HG03342 (cell line): Measurements from ENCODE around the gene MAGI1.

Source experiments
- ATAC-seq: cut with Tn5 transposase; IDR thresholded peaks from one replicate; pipeline ENCODE4 v1.9.1; 2021; ENCODE audit warnings: mild to moderate bottlenecking, moderate library complexity; ENCODE audit not compliant: unreplicated experiment

Gene MAGI1

DNA sequence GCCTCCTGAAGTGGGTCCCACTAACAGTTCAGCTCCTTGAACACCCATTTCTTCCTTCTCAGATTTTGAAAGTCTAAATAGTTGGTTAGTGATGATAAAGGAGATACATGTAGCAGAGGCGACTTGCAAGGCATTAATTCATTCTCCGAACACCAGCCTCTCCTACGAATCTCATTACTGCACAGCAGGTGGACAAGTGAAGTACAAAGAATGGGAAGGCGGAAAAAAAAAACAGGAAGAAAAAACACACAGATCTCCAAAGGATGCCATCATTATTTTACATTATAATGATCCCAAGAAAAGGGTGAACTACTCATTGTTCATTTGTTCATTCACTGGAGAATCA, 276.5 kb downstream of the MAGI1 start:
- no peak for ATAC-seq

- ATAC-seq: no peak
Measured at GRCh38 chr3:65761446-65762234, 277.1 kb downstream of the MAGI1 start.

- no peak for ATAC-seq
Measured at GRCh38 chr3:65758876-65759598, 279.7 kb downstream of the MAGI1 start.

DNA sequence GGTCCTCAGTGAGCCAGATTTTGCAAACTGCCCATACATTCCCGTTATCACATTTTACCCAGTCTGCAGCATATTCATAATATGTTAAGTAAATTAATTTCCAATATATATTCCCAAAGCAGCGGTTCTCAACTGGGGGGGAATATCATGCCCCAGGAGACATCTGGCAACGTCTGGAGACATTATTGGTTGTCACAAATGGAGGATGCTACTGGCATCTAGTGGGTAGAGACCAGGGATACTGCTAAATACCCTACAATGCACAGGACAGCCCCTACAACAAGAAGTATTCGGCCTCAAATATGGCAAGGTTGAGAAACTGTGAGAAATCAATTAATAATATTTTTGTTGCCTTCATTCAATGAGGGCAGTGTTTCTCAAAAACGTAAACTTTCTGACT, 280.3 kb downstream of the MAGI1 start:
- ATAC-seq: no peak

GRCh38 chr3:65752636-65753035, 286.1 kb downstream of the MAGI1 start:
- no peak for ATAC-seq

DNA sequence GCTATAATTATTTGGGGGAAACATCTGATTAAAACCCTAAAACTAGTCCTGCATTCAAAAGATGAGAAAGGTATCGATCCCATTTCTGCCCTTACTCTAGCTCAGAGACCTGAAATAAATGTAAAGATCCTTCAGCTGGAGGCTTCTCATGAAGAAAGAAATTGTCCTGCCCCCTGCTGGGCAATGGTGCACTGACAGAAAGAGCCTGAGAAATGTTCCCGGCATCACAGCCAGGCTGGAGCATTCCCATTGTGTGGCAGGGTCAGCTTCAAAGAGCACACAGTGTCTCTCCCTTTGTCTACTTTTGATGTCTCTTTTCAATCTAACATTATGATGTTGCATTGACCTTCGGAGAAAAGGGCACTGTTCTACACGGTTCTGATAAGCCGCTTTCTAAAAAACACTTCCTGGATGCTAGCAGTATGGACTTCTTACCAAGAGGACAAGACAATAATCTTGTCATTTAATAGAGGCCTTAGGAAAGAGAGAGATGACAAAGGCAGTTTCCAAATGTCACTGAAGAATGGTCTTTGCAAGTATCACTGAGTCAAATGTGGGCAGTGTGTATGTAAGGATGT, 287.5 kb downstream of the MAGI1 start:
- ATAC-seq: peak; percentile 82

DNA sequence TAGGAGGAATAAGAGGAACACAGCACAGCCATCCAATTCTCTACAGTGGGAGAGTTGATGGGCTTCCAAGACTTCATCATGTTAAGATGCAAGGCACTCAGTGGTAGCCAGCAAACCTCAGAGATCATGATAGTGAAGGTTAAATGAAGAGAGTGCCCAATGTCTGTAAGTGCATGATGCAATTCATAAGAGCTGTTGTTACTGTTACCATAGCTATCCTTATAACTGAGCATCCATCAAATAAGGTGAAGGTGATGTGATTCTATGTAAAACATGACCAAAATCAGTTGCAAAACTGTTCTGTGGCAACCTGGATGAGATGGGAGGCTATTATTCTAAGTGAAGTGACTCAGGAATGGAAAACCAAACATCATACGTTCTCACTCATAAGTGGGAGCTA, 289.7 kb downstream of the MAGI1 start:
- no peak for ATAC-seq

DNA sequence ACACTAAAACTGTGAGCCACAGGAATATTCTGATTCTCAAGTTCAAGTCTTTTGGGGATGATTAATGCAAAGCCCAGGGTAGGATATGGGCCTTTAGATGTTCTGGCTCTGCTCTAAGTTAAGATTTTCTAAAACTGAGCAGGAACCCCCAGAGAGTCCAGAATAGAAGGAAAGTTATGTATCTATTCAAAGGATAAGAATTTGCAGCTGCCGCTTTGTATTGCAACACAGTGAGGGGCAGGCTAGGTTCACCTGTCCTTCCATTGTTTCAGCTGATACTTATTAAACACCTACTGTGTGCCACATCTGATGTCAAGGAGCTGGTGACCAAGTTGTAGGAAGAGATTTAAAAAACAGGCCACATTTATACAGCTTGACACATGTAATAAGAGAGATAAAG, 290.4 kb downstream of the MAGI1 start:
- no peak for ATAC-seq

DNA sequence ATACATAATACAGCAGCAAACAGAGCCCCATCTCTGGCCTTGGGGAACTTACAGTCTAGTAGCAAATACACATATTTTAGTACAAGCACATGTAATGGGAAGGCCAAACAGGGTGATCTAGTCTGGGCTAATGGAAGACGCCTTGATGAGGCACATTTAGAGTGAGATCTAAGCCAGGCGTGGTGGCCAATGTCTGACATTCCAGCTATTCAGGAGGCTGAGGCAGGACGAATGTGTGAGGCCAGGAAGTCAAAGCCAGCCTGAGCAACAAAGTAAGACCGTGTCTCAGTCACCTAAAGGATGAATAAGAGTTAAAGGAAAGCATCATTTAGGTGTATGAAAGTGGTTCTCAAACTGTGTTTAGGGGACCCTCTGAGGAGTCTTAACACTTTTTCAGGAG, 291.9 kb downstream of the MAGI1 start:
- ATAC-seq: no peak

GRCh38 chr3:65745306-65745705, 293.4 kb downstream of the MAGI1 start:
- no peak for ATAC-seq

DNA sequence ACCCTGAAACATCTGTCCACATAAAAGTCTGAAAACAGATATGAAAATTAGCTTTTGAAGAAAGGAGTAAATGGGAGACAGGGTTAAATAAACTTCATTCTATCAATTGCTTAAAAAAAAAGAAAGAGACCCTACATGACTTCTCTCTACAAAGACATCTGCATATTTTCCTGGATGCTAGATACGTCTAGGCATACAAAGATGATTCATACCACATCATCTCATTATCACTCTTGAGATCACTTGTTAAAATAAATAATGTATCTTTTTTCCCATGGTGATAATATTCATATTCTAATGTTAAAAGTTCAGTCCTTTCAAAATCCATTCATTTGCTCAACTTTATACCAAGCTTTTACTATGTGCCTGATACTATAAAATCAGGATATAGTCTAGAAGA, 295.8 kb downstream of the MAGI1 start:
- ATAC-seq: no peak

DNA sequence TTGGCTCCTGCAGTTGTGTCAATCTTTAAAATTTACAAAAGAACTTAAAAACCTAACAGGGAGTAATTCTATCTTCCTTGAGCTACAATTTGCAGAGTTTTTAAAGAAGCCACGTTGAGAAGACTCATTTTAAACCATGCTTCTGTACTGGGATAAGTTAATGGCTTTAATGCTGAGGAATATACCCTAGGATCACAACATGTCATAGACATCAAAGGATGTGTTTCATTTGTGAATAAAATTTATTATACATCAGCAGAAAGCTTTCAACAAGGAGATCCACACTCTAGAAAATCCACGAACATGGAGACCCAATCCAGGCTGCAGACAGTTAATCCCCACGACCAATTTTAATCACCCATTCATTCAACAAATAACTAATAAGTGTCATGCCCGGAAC, 297.2 kb downstream of the MAGI1 start:
- ATAC-seq: no peak

DNA sequence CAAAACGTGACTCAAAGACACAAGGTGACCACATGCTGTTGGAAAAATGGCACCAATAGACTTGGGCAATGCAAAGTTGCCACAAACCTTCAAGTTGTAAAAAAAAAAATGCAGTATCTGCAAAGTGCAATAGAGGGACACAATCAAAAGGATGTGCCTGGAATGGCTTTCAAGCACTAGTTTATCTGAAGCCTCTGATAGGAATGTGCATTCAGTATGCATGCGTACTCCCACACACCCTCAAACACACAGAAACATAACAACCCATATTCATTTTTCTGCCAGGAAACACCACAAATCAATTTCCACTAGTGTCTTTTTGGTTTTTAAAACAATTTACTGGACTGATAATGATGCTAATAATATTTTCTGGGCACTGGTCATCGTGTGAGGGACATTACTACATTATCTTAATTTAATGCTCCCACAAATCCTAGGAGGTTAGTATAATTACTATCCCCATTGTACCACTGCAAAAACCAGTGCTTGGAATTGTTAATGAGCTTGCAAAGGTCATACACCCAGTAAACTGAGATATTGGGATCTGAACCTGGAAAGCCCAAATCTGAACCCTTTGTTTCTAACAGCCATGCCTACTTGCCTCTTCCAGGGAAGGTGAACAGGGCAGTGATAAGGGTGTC, 298.7 kb downstream of the MAGI1 start:
- no peak for ATAC-seq

GRCh38 chr3:65734792-65735191, 303.9 kb downstream of the MAGI1 start:
- ATAC-seq: no peak

DNA sequence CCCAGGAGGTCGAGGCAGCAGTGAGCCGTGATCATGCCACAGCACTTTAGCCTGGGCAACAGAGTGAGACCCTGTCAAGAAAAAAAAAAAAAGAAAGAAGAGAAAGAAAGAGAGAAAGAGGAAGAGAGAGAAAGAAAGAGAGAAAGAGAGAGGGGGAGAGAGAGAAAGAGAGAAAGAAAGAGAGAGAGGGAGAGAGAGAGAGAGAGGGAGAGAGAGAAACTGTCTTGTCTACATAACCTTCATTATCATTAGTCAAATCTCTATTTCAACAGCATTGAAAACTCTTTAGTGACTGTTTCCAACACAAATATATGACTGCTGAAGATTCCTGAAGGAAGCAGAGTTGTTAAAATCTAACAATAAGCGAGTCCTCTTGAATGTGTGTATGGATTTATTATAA, 304.3 kb downstream of the MAGI1 start:
- ATAC-seq: no peak

DNA sequence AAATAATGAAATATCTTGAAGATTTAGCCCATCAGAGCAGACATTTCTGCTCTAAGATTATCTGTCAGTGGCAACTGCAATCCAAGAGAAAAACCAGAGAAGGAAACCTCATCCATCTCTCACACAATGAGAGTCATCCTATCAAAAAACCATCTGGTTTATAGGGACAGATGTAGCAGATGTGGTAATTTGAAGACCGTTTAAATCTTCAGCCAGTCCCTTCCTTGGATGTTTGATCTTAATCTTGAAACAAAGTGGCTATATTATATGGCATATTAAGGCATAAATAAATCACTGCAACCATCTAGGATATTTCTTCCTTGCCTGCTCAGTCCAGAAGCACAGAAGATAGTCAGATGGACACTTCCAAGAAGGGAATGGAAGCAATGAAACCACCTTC, 305.3 kb downstream of the MAGI1 start:
- no peak for ATAC-seq

- peak; percentile 99 for ATAC-seq
Measured at GRCh38 chr3:65732051-65732935, 306.4 kb downstream of the MAGI1 start.

GRCh38 chr3:65730449-65730848, 308.3 kb downstream of the MAGI1 start:
- no peak for ATAC-seq

DNA sequence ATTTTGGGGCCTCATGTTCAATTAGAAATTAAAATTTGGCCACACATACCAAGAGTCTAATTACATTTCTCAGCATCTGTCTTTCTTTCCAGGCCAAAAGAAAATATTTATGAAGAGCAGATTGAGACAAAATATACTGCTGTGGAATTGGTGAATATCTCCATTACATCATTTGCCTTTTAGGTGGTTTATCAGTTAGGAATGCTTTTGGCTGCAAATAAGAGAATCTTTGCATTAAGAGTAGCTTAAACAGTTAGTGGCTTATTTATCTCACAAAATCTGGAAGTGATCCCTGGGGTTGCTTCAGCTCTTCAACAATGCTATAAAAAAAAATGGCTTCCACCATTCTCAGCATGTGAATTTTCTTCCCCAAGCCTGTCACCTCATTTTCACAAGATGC, 308.7 kb downstream of the MAGI1 start:
- no peak for ATAC-seq

DNA sequence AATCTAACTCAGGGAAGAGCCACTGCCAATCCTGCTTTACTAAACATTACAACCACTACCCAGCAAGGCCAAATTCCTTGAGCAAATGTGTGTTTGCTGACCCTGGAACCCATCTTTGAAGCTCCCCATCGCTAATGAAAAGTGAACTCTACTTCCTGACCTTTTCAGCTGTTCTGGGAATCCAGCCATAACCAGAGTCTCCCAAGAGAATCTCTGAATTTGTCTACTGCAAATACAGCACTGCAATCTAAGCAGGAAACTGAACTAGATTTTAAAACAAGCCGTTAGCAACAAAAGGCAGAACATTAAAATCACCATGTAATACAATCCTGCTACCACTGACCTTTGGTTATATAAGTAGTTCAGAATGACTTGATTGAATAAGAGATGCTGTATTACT, 309.2 kb downstream of the MAGI1 start:
- ATAC-seq: no peak

DNA sequence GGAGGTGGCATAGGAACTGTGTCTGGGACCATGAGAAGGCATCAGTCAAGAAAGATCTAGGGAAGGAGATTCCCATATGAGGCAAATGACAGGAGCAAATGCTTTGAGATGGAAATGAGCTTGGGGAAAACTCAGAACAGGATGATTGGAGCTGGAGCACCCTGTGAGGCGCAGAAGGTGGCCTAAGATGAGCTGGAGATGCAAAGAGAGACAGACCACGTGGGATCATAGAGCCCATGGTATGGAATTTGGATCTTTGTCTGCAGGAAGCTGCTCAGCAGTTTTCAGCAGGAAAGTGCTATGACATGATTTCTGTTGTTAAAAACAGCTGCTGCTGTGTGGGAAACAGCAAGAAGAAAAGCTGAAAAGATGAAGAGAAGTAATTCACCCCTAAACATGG, 310.6 kb downstream of the MAGI1 start:
- ATAC-seq: no peak
